T-helper 1 cell (primary cell): Measurements from ENCODE around the gene NLRX1.
"Not testable (repeated sequence)": the region's sequence is repeated elsewhere in the genome, so short reads cannot be mapped to it uniquely, and the experiment has no call there.

ENCODE experiments used
- DNase-seq, 5 donors: peaks; one replicate each; pipeline ENCODE4 v3.0.0-alpha.2; 2012 to 2020
- total RNA-seq, 4 donors: gene quantifications; one replicate each; lab custom pipeline; 2026; lab: John Stamatoyannopoulos, UW

NLRX1 gene
- total RNA-seq, result 6.8 to 11.8 (median 9.7) reads per million in 4 donors

- peak; percentile 63 to 88 (median 74) for DNase-seq
These were observed at the start of gene NLRX1 for GRCh38 chr11:119168471-119169281. NLRX1 (plus strand) TSS chr11:119168725; CDS start chr11:119171404, 2,679 bp downstream.

- DNase-seq, result no peak
These were observed 49.6 kb upstream of the NLRX1 start for GRCh38 chr11:119118946-119119345.

GRCh38 chr11:119120639-119121007 lies 47.9 kb upstream of the NLRX1 start:
- DNase-seq, result no peak

- peak; percentile 99 to 100 (median 100) for DNase-seq
These were observed 47.3 kb upstream of the NLRX1 start, which contains the start of gene HINFP for GRCh38 chr11:119121008-119121810. HINFP (plus strand) TSS chr11:119121580; CDS start chr11:119126945, 5,365 bp downstream.

- DNase-seq, result no peak
These were observed 46.8 kb upstream of the NLRX1 start for GRCh38 chr11:119121811-119122124.

GRCh38 chr11:119125821-119126220 lies 42.7 kb upstream of the NLRX1 start:
- no peak for DNase-seq

- no peak for DNase-seq
These were observed 41.8 kb upstream of the NLRX1 start for GRCh38 chr11:119126675-119127268.

GRCh38 chr11:119130662-119131061 lies 37.9 kb upstream of the NLRX1 start:
- no peak for DNase-seq

- no peak for DNase-seq
These were observed 34.0 kb upstream of the NLRX1 start for GRCh38 chr11:119134389-119134978.

- not testable (repeated sequence) for DNase-seq
These were observed 29.2 kb upstream of the NLRX1 start for GRCh38 chr11:119139276-119139675.

- DNase-seq, result peak in 1 of 5 donors; percentile 23
These were observed 23.6 kb upstream of the NLRX1 start for GRCh38 chr11:119144825-119145486.

GRCh38 chr11:119145551-119145950 lies 23.0 kb upstream of the NLRX1 start:
- no peak for DNase-seq

- DNase-seq, result no peak
These were observed 20.8 kb upstream of the NLRX1 start for GRCh38 chr11:119147604-119148333.

- no peak for DNase-seq
These were observed 19.9 kb upstream of the NLRX1 start for GRCh38 chr11:119148720-119149017.

GRCh38 chr11:119149018-119149785 lies 19.3 kb upstream of the NLRX1 start, which contains the start of gene ABCG4:
ABCG4 (plus strand) TSS chr11:119149052; CDS start chr11:119149966, 914 bp downstream.
- peak in 2 of 5 donors; percentile 13 to 21 for DNase-seq

GRCh38 chr11:119149786-119150275 lies 18.7 kb upstream of the NLRX1 start:
- no peak for DNase-seq

GRCh38 chr11:119152043-119152442 lies 16.5 kb upstream of the NLRX1 start:
- DNase-seq, result no peak

GRCh38 chr11:119152604-119153003 lies 15.9 kb upstream of the NLRX1 start:
- DNase-seq, result no peak

- no peak for DNase-seq
These were observed 15.3 kb upstream of the NLRX1 start for GRCh38 chr11:119153049-119153818.

- no peak for DNase-seq
These were observed 14.3 kb upstream of the NLRX1 start for GRCh38 chr11:119154178-119154577.
